ENCODE data around the gene IMP4.

Gene IMP4

GRCh38 chr2:130391872-130392670 lies 49.4 kb downstream of the IMP4 start:
- Histone ChIP-seq H3K9ac (no peak overlapping the region; the same call in 1 of the 2 replicates), H4K20me1 (ENCODE audit: insufficient read depth) (no peaks in the 10 kb centered on the region), H3K4me1 (ENCODE audit: low read depth, poor library complexity, severe bottlenecking) (no peaks in the 10 kb centered on the region), H3K4me2 (no peak overlapping the region), H3K4me3 (IDR thresholded peaks at IDR 0.05; ENCODE audit: insufficient read depth, low read depth, low read length) (no peak overlapping the region), H3K27ac (no peak overlapping the region), H3K79me2 (ENCODE audit: insufficient read depth, low read depth) (no peaks in the 10 kb centered on the region), H3K36me3 (ENCODE audit: insufficient read depth) (no peaks in the 10 kb centered on the region), H2AFZ (ENCODE audit: low read depth) (peak overlapping the region; percentile 44), H3K27me3 (ENCODE audit: insufficient read depth, low read depth) (no peaks in the 10 kb centered on the region)
- no peak for TF ChIP-seq CTCF (conservative IDR thresholded peaks at IDR 0.05; ENCODE audit: low read depth, low read length)

- Histone ChIP-seq H4K20me1 (ENCODE audit: insufficient read depth) (no peaks in the 10 kb centered on the region), H2AFZ (ENCODE audit: low read depth) (no peak overlapping the region), H3K4me3 (IDR thresholded peaks at IDR 0.05; ENCODE audit: insufficient read depth, low read depth, low read length) (no peak overlapping the region), H3K4me1 (ENCODE audit: low read depth, poor library complexity, severe bottlenecking) (no peaks in the 10 kb centered on the region), H3K27ac (no peak overlapping the region), H3K79me2 (ENCODE audit: insufficient read depth, low read depth) (no peaks in the 10 kb centered on the region), H3K36me3 (ENCODE audit: insufficient read depth) (no peaks in the 10 kb centered on the region), H3K27me3 (ENCODE audit: insufficient read depth, low read depth) (no peaks in the 10 kb centered on the region), H3K4me2 (no peak overlapping the region), H3K9ac (no peak overlapping the region)
- no peak for TF ChIP-seq CTCF (conservative IDR thresholded peaks at IDR 0.05; ENCODE audit: low read depth, low read length)
Observed at GRCh38 chr2:130393318-130393910, 50.7 kb downstream of the IMP4 start.
